GM12891 (cell line): ENCODE data around the gene LRRC71.

ENCODE experiments used
- PAX5 ChIP-seq: IDR thresholded peaks from 2 replicates; pipeline ENCODE4 v1.6.1; 2011; ENCODE audit warnings: low read length, moderate library complexity, mild to moderate bottlenecking; ENCODE audit not compliant: insufficient read depth, severe bottlenecking
- POLR2A ChIP-seq: IDR thresholded peaks from 2 replicates; pipeline ENCODE4 v1.6.1; 2011; ENCODE audit warnings: low read depth, low read length, control low read depth
- POLR2AphosphoS5 ChIP-seq: IDR thresholded peaks from 2 replicates; pipeline ENCODE4 v1.6.1; 2011; ENCODE audit warnings: low read depth, low read length, control low read depth
- POU2F2 ChIP-seq: IDR thresholded peaks from 2 replicates; pipeline ENCODE4 v1.6.1; 2011; ENCODE audit warnings: low read depth, mild to moderate bottlenecking, control low read depth, low read length, moderate library complexity
- SPI1 ChIP-seq: IDR thresholded peaks from 2 replicates; pipeline ENCODE4 v1.6.1; 2011; ENCODE audit warnings: low read depth, low read length, control low read depth
- TAF1 ChIP-seq: IDR thresholded peaks from 2 replicates; pipeline ENCODE4 v1.6.1; 2011; ENCODE audit warnings: low read depth, low read length, control low read depth

DNA sequence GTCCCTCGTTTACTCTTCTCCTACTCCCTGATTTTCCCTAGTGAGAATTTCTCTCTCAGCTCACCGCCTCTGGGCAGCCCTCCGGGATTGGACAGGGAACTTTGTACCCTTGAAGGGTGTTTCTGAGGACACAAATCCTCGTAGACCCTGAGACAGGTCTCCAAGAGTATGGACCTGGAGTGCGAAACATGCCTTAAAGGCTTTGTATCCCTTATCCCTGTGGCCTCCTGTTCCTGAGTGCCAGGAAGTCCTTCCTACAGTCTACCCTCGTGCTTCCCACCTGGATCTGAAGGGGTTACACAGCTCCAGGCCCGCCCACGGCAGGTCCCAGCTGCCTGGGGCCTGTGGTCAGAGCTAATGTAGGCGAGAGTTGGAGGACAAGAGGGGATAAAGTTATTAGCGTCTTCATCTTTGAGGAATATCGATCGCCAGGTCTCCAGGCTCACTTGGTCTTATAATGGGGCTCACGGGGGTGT, 34.5 kb upstream of the LRRC71 start:
- TF ChIP-seq PAX5, result no peak
- no peak for TF ChIP-seq POLR2AphosphoS5
- TF ChIP-seq POLR2A, result no peak
- TF ChIP-seq TAF1, result no peak
- TF ChIP-seq POU2F2, result no peak
- TF ChIP-seq SPI1, result no peak
